HG02588 (cell line): ENCODE data around the gene EIF2D.
"Not testable (repeated sequence)": the region's sequence is repeated elsewhere in the genome, so short reads cannot be mapped to it uniquely, and the experiment has no call there.

Experiments
- ATAC-seq: cut with Tn5 transposase; IDR thresholded peaks from one replicate; pipeline ENCODE4 v1.9.1; 2021; ENCODE audit warnings: mild to moderate bottlenecking, moderate library complexity; ENCODE audit not compliant: unreplicated experiment

The EIF2D gene

GRCh38 chr1:206635978-206636345 is 23.7 kb upstream of the EIF2D start:
- ATAC-seq = no peak

GRCh38 chr1:206635080-206635977 is 23.1 kb upstream of the EIF2D start, which contains the start of gene DYRK3:
DYRK3 (plus strand) TSS chr1:206635536; CDS start chr1:206635704, 168 bp downstream.
- peak; percentile 93 for ATAC-seq

- no peak for ATAC-seq
Observed at GRCh38 chr1:206634365-206635079, 22.3 kb upstream of the EIF2D start.

GRCh38 chr1:206633708-206634121 is 21.4 kb upstream of the EIF2D start:
- ATAC-seq = no peak

GRCh38 chr1:206631085-206631509 is 18.8 kb upstream of the EIF2D start:
- no peak for ATAC-seq

- no peak for ATAC-seq
Observed at GRCh38 chr1:206628916-206629315, 16.7 kb upstream of the EIF2D start.

- not testable (repeated sequence) for ATAC-seq
Observed at GRCh38 chr1:206626396-206626795, 14.1 kb upstream of the EIF2D start.

GRCh38 chr1:206609229-206609991 is 2.9 kb downstream of the EIF2D start:
- no peak for ATAC-seq

- ATAC-seq = no peak
Observed at GRCh38 chr1:206608108-206608698, 4.1 kb downstream of the EIF2D start.

- ATAC-seq = no peak
Observed at GRCh38 chr1:206606867-206607266, 5.4 kb downstream of the EIF2D start.

GRCh38 chr1:206604861-206605260 is 7.4 kb downstream of the EIF2D start:
- ATAC-seq = no peak

GRCh38 chr1:206600527-206600926 is 11.7 kb downstream of the EIF2D start:
- ATAC-seq = no peak

- no peak for ATAC-seq
Observed at GRCh38 chr1:206596319-206596666, 16.0 kb downstream of the EIF2D start.

GRCh38 chr1:206595581-206596318 is 16.5 kb downstream of the EIF2D start:
- ATAC-seq = no peak

GRCh38 chr1:206593351-206593925 is 18.8 kb downstream of the EIF2D start:
- no peak for ATAC-seq

GRCh38 chr1:206591696-206592095 is 20.6 kb downstream of the EIF2D start:
- no peak for ATAC-seq

GRCh38 chr1:206591226-206591625 is 21.0 kb downstream of the EIF2D start:
- no peak for ATAC-seq

GRCh38 chr1:206590025-206590758 is 22.1 kb downstream of the EIF2D start:
- ATAC-seq = peak; percentile 64

- ATAC-seq = no peak
Observed at GRCh38 chr1:206589206-206589605, 23.1 kb downstream of the EIF2D start.
